K562 (cell line): ENCODE measurements around the gene TYW1. TPM values are rescaled to one million over a fixed set of nuclear protein-coding genes. Genes with fewer than 3 reads are reported as not detected.
"Not testable (repeated sequence)": the region's sequence is repeated elsewhere in the genome, so short reads cannot be mapped to it uniquely, and the experiment has no call there.

Experiments
- ATAC-seq: fragments of 200-7000 bp; cut with Tn5 transposase; 3 replicates; pipeline ENCODE4 v1.9.1; 2020; ENCODE audit warnings: moderate library complexity
- BruUV-seq: library from RNA; stranded (reverse); fragments of 400-500 nt; replicated peaks from 2 replicates; lab custom pipeline; 2021; lab: Mats Ljungman, UMichigan
- CTCF ChIA-PET: fragments of 300-600 bp; formaldehyde crosslinking; extraction: SDS; loops from one replicate; lab custom pipeline; 2021; ENCODE audit warnings: low intra/inter-chr PET ratio; lab: Yijun Ruan, JAX
- POLR2A ChIA-PET: fragments of 300-600, 350-650 bp; sonication (Branson Sonifier 250); formaldehyde crosslinking; extraction: SDS; loops from one replicate; lab custom pipeline; 2021; ENCODE audit warnings: antibody characterized with exemption, inconsistent platforms; lab: Yijun Ruan, JAX
- DNase-seq, 4 experiments: peaks; one replicate each; pipeline versions ENCODE4 v3.0.0 to v3.0.0-alpha.2; 2011 to 2018; ENCODE audit warnings: low spot score in 3 of 4, mixed read lengths in 3 of 4; ENCODE audit errors: extremely low read depth in 1 of 4
- FAIRE-seq: peaks from 2 replicates; lab custom pipeline; 2011; peaks lifted over from hg19 to GRCh38; lab: Jason Lieb, UNC
- H2AFZ ChIP-seq: 2 replicates; pipeline ENCODE4 v1.6.0; 2011; ENCODE audit warnings: low read depth, low read length, control low read depth, inconsistent platforms
- H3K27ac ChIP-seq: fragments of 200-600 bp; 3 replicates; pipeline ENCODE4 v1.8.0; 2011; ENCODE audit warnings: low read depth, mild to moderate bottlenecking, control low read depth, inconsistent platforms, low read length, moderate library complexity, mixed read lengths; ENCODE audit errors: extremely low read depth
- H3K27me3 ChIP-seq, 2 experiments: fragments of 300-600 bp in 1 of 2; 2 replicates in 1 of 2; 3 replicates in 1 of 2; pipeline versions ENCODE4 v1.6.0 to v1.8.0; 2011; ENCODE audit warnings: inconsistent platforms in 2 of 2, low read length in 2 of 2, mild to moderate bottlenecking in 1 of 2, mixed read lengths in 1 of 2, moderate library complexity in 1 of 2; ENCODE audit not compliant: control insufficient read depth in 2 of 2, insufficient read depth in 2 of 2
- H3K36me3 ChIP-seq: fragments of 300-600 bp; 3 replicates; pipeline ENCODE4 v1.8.0; 2011; ENCODE audit warnings: mild to moderate bottlenecking, low read length, inconsistent platforms; ENCODE audit not compliant: control insufficient read depth, insufficient read depth
- H3K4me1 ChIP-seq, 2 experiments: fragments of 200-600 bp in 1 of 2; replicated peaks in 1 of 2; 2 replicates in 1 of 2; 3 replicates in 1 of 2; pipeline versions ENCODE4 v1.5.1 to v1.8.0; 2011; ENCODE audit warnings: inconsistent platforms in 2 of 2, low read length in 2 of 2, mild to moderate bottlenecking in 1 of 2, mixed read lengths in 1 of 2, moderate library complexity in 1 of 2; ENCODE audit not compliant: control insufficient read depth in 2 of 2, insufficient read depth in 2 of 2
- H3K4me2 ChIP-seq: 2 replicates; pipeline ENCODE4 v1.6.1; 2011; ENCODE audit warnings: low read length, control low read depth, inconsistent platforms, mixed read lengths; ENCODE audit not compliant: insufficient read depth
- H3K4me3 ChIP-seq: fragments of 200-600 bp; sonication (generic), shearing (Covaris generic); 2 replicates; pipeline ENCODE4 v1.5.1; 2016; ENCODE audit warnings: control low read depth, inconsistent platforms
- H3K79me2 ChIP-seq: fragments of 200-600 bp; 3 replicates; pipeline ENCODE4 v1.8.0; 2011; ENCODE audit warnings: low read length, inconsistent platforms; ENCODE audit not compliant: control insufficient read depth, insufficient read depth
- H3K9ac ChIP-seq, 2 experiments: 2 replicates each; pipeline versions ENCODE4 v1.6.0 to v1.6.1; 2011; ENCODE audit warnings: low read depth in 2 of 2, low read length in 2 of 2, control low read depth in 1 of 2, inconsistent platforms in 1 of 2, mild to moderate bottlenecking in 1 of 2, mixed read lengths in 1 of 2; ENCODE audit not compliant: insufficient read depth in 1 of 2
- H3K9me1 ChIP-seq: one replicate; pipeline ENCODE4 v1.6.0; 2011; ENCODE audit warnings: inconsistent platforms, mild to moderate bottlenecking, low read length, moderate library complexity; ENCODE audit not compliant: control insufficient read depth, insufficient read depth
- H3K9me3 ChIP-seq: replicated peaks from 2 replicates; pipeline ENCODE4 v1.5.1; 2011; ENCODE audit warnings: low read depth, low read length, inconsistent platforms; ENCODE audit not compliant: control insufficient read depth, insufficient read depth
- H4K20me1 ChIP-seq: replicated peaks from 2 replicates; pipeline ENCODE4 v1.6.1; 2011; ENCODE audit warnings: low read length, inconsistent platforms, mixed read lengths; ENCODE audit not compliant: control insufficient read depth, insufficient read depth
- CBX1 ChIP-seq: sonication (generic); IDR thresholded peaks from 2 replicates; pipeline ENCODE4 v1.6.1; 2016; ENCODE audit warnings: antibody characterized with exemption, low read depth, mild to moderate bottlenecking
- CBX3 ChIP-seq, 2 experiments: IDR thresholded peaks; 1 replicate in 1 of 2; 2 replicates in 1 of 2; pipeline ENCODE4 v1.6.1; 2012; ENCODE audit warnings: inconsistent platforms in 2 of 2, low read length in 2 of 2, borderline replicate concordance in 1 of 2, control low read depth in 1 of 2
- TRIM24 ChIP-seq, 2 experiments: fragments of 450-650 bp; IDR thresholded peaks; 2 replicates each; pipeline ENCODE4 v1.6.1; 2016
- TRIM28 ChIP-seq: fragments of 450-650 bp; IDR thresholded peaks from 2 replicates; pipeline ENCODE4 v1.6.1; 2017
- ZNF766 ChIP-seq: fragments of 200-800 bp; sonication (Bioruptor generic); conservative IDR thresholded peaks from 2 replicates; pipeline ENCODE4 v1.6.1; 2016; ENCODE audit warnings: missing genetic modification characterization, missing compliant biosample characterization
- WGBS: fragments of 100-300 bp; shearing (Covaris generic); methylation state at CpG from one replicate; pipeline ENCODE4 v1.1.6; 2016; ENCODE audit warnings: low coverage, mixed read lengths; ENCODE audit not compliant: insufficient coverage; ENCODE audit errors: missing lambda C conversion rate; 5-methylcytosine and 5-hydroxymethylcytosine counted together
- in situ Hi-C: fragments of 300-500 bp; cut with MboI; formaldehyde crosslinking; loops from 4 replicates; pipeline ENCODE4 v1.15.0; 2018; ENCODE audit warnings: inconsistent platforms, mixed read lengths
- intact Hi-C: fragments of 100-400 bp; cut with micrococcal nuclease; formaldehyde crosslinking; loops from 2 replicates; pipeline ENCODE4 v1.14.2; 2022
- polyA plus RNA-seq, 8 experiments: library from polyadenylated mRNA; depleted of rRNA in 4 of 8; stranded (reverse) in 5 of 8; unstranded in 3 of 8; fragments of >200 nt; fragmentation: Nextera tagmentation in 2 of 8; fragmentation: Illumina TruSeq in 1 of 8; extraction: Ambion mirVana in 2 of 8; extraction: Trizol in 1 of 8; gene quantifications; 2 replicates each; pipeline versions ENCODE4 v1.2.1 to v1.2.3, GENCODE V29; 2011 to 2014; ENCODE audit warnings: inconsistent platforms in 1 of 8, missing spikeins in 1 of 8
- total RNA-seq, 7 experiments: library from RNA; depleted of rRNA in 6 of 7; stranded (reverse); fragments of >200 nt in 6 of 7; fragmentation: Illumina TruSeq in 2 of 7; extraction: Trizol in 2 of 7; gene quantifications; 2 replicates each; pipeline versions ENCODE4 v1.2.1 to v1.2.3, GENCODE V29; 2011 to 2021; ENCODE audit warnings: low replicate concordance in 1 of 7

The TYW1 gene
- total and polyA plus RNA-seq, 9 of the 15 experiments (the other 6 are each of a cell fraction or from before 2014, with no cell fraction given): 17.4 to 32.0 (median 26.2) TPM

GRCh38 chr7:66980336-66980735 lies 16.3 kb upstream of the TYW1 start:
- WGBS: 11% methylated on average over 1 of the region's 1 CpG
- CTCF ChIA-PET, H3K4me2 ChIP-seq, H3K9ac ChIP-seq, H3K4me3 ChIP-seq, H4K20me1 ChIP-seq, BruUV-seq, FAIRE-seq, H2AFZ ChIP-seq, H3K9me3 ChIP-seq, H3K36me3 ChIP-seq, in situ Hi-C loops, DNase-seq, H3K27me3 ChIP-seq, intact Hi-C loops, H3K9me1 ChIP-seq, H3K4me1 ChIP-seq, H3K27ac ChIP-seq, ATAC-seq, POLR2A ChIA-PET, H3K79me2 ChIP-seq: not testable (repeated sequence)
- TF ChIP-seq TRIM24 (IDR thresholded peaks at IDR 0.05) (peak; percentile 7 to 44; a peak in 2 of 4 replicates), CBX1 (peak; percentile 57; the same call in 1 of the 2 replicates), CBX3 (IDR thresholded peaks at IDR 0.05; ENCODE audit: borderline replicate concordance in 1 of 2, low read length in 2 of 2) (peak in 1 of 2 experiments; percentile 81; a peak in 1 of 3 replicates), ZNF766 (CRISPR knock-in tag) (peak; percentile 87), TRIM28 (peak; percentile 93; the same call in 1 of the 2 replicates)

- CTCF ChIA-PET, H3K27ac ChIP-seq, H3K4me3 ChIP-seq, H3K9me1 ChIP-seq, H3K4me1 ChIP-seq, H2AFZ ChIP-seq, H3K27me3 ChIP-seq, BruUV-seq, FAIRE-seq, H3K9ac ChIP-seq, H4K20me1 ChIP-seq, in situ Hi-C loops, H3K9me3 ChIP-seq, H3K4me2 ChIP-seq, intact Hi-C loops, ATAC-seq, DNase-seq: not testable (repeated sequence)
- peaks cover 19% of the 10 kb centered on the region for H3K79me2 ChIP-seq
- H3K36me3 ChIP-seq: peaks cover 62% of the 10 kb centered on the region
- 83% methylated on average over 1 of the region's 3 CpGs for WGBS
- POLR2A ChIA-PET: interaction anchor here (0.7 to 1.8 kb wide), 2 partner anchors 13 to 36 kb away, joined by 3 to 8 read pairs; no protein-coding TSS in a partner anchor
Measured at GRCh38 chr7:66989552-66989951, 7.1 kb upstream of the TYW1 start.
